Measurements from ENCODE around the gene ST6GALNAC5.

Gene ST6GALNAC5

GRCh38 chr1:76989976-76990375, 122.7 kb downstream of the ST6GALNAC5 start:
- TF ChIP-seq ZNF274 (IDR thresholded peaks at IDR 0.05; ENCODE audit: low read depth, low read length), result no peak
- no peak overlapping the region for H3K4me3 ChIP-seq (ENCODE audit: low read length)

DNA sequence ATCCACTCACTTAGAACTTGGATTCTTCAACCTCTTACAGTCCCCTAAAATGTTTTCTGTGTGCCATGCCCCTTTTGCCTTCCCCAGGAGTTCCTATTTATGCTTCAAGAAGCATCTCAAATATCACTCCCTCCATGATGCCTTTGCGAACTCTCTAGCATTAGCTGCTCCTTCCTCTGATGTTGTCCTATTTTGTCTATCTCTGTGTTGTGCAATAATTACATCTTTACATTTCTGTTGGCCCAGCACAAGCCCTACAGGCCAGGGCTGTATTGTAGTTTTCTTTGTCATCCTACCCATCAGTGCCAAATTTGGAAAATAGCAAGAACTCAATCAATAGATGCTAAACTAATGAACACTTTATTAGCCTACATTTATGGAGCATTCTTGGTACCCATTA, 125.8 kb downstream of the ST6GALNAC5 start:
- no peak for TF ChIP-seq ZNF274 (IDR thresholded peaks at IDR 0.05; ENCODE audit: low read depth, low read length)

GRCh38 chr1:76998582-76999223, 131.4 kb downstream of the ST6GALNAC5 start:
- no peak for TF ChIP-seq ZNF274 (IDR thresholded peaks at IDR 0.05; ENCODE audit: low read depth, low read length)

More for the DNA sequence above, 125.8 kb downstream of the ST6GALNAC5 start:
- no peak overlapping the region for H3K4me3 ChIP-seq (ENCODE audit: low read length)

GRCh38 chr1:77007675-77008074, 140.4 kb downstream of the ST6GALNAC5 start:
- no peak for TF ChIP-seq ZNF274 (IDR thresholded peaks at IDR 0.05; ENCODE audit: low read depth, low read length)
- no peak overlapping the region for H3K4me3 ChIP-seq (ENCODE audit: low read length)

More at GRCh38 chr1:76998582-76999223, 131.4 kb downstream of the ST6GALNAC5 start:
- H3K4me3 ChIP-seq (ENCODE audit: low read length), result no peak overlapping the region

DNA sequence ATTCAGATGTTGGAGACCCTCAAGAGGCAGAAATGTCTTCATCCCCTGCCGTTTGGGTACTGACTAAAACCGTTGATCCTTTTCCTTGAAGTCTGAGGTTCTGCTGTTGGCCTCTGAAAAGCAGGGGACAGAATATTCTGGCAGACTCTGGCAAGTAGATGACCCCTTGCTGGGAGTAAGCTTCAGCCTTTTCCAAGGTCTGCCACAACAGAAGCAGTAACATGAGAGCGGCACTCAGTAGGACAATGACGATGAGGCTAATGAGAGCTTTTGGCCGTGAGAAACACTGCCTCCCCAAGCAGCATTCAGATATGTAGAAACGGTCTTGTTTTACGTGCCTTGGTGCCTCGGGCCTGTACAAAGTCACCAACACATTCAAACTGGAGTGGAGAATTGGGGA, 143.7 kb downstream of the ST6GALNAC5 start:
- TF ChIP-seq ZNF274 (IDR thresholded peaks at IDR 0.05; ENCODE audit: low read depth, low read length), result no peak
- no peak overlapping the region for H3K4me3 ChIP-seq (ENCODE audit: low read length)

GRCh38 chr1:77012066-77012465, 144.8 kb downstream of the ST6GALNAC5 start:
- no peak overlapping the region for H3K4me3 ChIP-seq (ENCODE audit: low read length)
- TF ChIP-seq ZNF274 (IDR thresholded peaks at IDR 0.05; ENCODE audit: low read depth, low read length), result no peak

DNA sequence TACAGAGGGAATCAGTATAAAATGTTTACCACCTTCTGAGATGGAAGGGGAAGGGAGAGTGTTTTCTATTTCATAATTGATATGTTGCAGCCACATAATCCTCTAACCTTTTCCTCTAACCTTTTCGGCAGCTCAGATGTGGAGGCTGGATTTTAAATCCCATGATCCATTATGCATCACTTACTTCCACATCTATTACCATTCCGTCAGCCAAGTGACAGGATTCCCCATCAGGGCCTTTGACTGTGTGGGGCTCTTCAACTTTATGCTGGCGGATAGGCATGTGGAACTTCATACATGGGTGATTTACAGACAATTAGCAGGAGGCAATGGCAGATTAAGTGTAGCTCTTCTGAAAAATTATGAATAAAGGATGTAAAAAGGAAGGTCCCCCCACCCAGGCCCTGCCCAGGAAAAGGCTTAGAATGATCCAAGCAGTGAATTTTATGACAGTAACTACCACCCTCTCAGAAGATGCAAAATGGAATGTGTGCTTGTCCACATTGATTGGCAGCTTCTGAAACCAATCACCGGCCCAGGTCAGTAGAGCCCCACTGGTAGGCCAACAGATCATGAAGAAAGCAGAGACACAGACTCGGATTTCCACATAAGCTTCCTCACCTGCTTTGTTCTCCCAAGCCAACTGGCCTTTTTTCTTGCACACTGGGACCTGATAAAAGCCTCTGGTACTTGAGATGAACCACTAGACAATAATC, 147.0 kb downstream of the ST6GALNAC5 start:
- H3K4me3 ChIP-seq (ENCODE audit: low read length), result no peak overlapping the region
- TF ChIP-seq ZNF274 (IDR thresholded peaks at IDR 0.05; ENCODE audit: low read depth, low read length), result no peak

DNA sequence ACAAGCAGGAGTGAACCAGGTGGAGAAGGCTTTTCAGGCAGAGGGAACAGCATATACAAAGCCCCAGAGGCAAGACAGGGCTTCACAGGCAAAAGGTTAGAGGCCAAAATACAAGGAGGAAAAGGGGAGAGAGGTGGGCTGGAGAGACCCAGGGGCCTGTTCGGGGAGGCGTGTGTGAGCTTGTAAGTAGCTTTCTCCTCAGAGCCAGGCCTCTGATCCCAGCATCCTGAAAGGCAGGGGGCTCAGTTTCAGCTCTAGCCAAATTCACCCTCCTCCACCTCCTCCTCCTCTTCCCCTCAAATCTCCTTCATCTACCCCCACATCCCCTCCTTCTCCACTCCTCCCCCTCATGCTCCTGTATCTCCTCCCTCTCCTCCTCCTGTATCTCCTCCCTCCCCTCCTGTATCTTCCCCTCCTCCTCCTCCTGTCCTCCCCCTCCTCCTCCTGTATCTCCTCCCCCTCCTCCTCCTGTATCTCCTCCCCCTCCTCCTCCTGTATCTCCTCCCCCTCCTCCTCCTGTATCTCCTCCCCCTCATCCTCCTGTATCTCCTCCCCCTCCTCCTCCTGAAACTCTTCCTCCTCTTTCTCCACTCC, 148.6 kb downstream of the ST6GALNAC5 start:
- H3K4me3 ChIP-seq (ENCODE audit: low read length), result no peak overlapping the region
- no peak for TF ChIP-seq ZNF274 (IDR thresholded peaks at IDR 0.05; ENCODE audit: low read depth, low read length)

DNA sequence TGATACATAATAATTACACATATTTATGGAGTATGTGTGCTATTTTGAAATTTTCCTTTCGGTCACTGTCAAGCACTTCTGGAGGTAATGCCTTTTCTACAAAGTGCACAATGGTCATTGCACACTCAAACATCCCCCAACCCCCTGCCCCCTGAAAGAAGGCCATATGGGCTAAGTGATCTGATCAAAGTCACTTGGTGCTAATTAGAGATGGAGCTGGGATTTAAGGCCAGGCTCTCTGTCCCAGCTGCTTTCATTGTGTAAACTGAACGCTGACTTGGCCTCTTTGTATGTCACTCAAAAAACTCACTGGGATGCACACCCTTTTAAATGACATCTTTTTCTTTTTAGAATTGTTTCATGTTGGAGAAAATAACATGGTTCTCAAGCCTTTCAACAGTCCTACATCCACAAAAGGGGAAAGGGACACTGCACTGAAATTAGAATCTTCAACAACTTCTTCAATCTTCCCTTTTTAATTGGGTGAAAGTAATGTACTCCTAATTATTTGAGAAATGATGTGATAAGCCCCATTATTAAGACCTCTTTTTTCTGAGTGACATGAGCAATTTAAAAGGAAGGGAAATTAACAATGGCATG, 149.2 kb downstream of the ST6GALNAC5 start:
- no peak for TF ChIP-seq ZNF274 (IDR thresholded peaks at IDR 0.05; ENCODE audit: low read depth, low read length)
- H3K4me3 ChIP-seq (ENCODE audit: low read length), result no peak overlapping the region

DNA sequence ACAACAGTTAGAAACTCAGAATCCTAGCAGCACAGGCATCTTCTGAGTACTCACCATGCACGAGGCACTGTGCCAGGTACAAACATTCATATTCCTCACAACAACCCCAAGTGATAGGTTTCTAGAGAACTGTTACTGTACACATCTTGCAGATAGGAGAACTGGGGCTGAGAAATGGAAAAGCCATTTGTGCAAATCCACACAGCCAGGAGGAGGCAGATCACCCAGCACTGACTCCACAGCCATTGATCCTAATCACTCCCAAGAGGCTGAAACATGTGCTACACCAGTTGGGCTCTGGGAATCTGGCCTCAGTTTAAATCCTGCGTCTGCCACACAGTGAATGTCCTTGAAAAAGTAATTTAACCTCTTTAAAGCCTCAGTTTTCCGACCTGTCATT, 151.0 kb downstream of the ST6GALNAC5 start:
- no peak overlapping the region for H3K4me3 ChIP-seq (ENCODE audit: low read length)
- TF ChIP-seq ZNF274 (IDR thresholded peaks at IDR 0.05; ENCODE audit: low read depth, low read length), result no peak

DNA sequence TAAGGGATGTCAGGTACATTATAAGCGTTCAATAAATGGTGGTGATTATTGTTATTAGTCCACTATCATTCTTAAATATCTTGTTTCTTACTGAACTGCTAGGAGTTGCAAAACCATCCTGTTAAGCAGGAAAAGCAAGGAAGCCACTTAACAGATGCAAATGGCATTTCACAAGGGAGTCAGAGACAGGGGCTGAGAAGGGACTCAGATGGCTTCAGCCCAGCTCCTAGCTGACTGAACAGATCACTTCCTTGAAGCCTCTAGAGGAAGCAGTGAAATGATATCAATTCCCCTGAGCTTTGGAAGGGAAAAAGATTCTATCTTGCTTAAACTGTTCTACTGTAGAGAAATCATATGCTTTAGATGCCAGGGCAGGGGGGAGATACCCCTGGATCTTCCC, 151.5 kb downstream of the ST6GALNAC5 start:
- H3K4me3 ChIP-seq (ENCODE audit: low read length), result no peak overlapping the region
- TF ChIP-seq ZNF274 (IDR thresholded peaks at IDR 0.05; ENCODE audit: low read depth, low read length), result no peak

- no peak overlapping the region for H3K4me3 ChIP-seq (ENCODE audit: low read length)
- TF ChIP-seq ZNF274 (IDR thresholded peaks at IDR 0.05; ENCODE audit: low read depth, low read length), result no peak
Observed at GRCh38 chr1:77021732-77022131, 154.5 kb downstream of the ST6GALNAC5 start.

DNA sequence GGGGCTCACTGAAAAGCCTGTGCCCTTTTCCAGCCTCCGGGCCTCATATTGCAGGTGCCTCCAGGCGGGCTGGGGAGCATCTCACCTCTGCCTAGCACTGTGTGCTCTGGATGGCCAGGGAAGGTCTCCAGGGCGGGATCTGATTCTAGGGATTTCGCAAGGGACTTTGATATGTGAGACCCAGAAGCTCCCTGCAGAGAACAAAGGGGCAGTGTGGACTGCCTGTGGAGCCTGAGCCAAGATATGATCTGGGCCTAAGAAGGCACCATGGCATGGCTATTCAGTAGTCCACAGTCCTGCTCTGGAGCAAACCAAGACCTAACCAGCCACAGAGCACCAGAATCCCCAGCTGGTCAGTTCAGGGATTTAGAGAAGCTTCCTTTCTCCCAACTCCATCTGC, 157.2 kb downstream of the ST6GALNAC5 start:
- no peak overlapping the region for H3K4me3 ChIP-seq (ENCODE audit: low read length)
- TF ChIP-seq ZNF274 (IDR thresholded peaks at IDR 0.05; ENCODE audit: low read depth, low read length), result no peak

GRCh38 chr1:77025599-77025998, 158.3 kb downstream of the ST6GALNAC5 start:
- TF ChIP-seq ZNF274 (IDR thresholded peaks at IDR 0.05; ENCODE audit: low read depth, low read length), result no peak
- H3K4me3 ChIP-seq (ENCODE audit: low read length), result no peak overlapping the region

- no peak for TF ChIP-seq ZNF274 (IDR thresholded peaks at IDR 0.05; ENCODE audit: low read depth, low read length)
Observed at GRCh38 chr1:77026135-77026534, 158.9 kb downstream of the ST6GALNAC5 start.

More at GRCh38 chr1:77026135-77026534, 158.9 kb downstream of the ST6GALNAC5 start:
- no peak overlapping the region for H3K4me3 ChIP-seq (ENCODE audit: low read length)
